DMS53 treated with DMSO at 0.1 percent for 48 hours (cell line): ENCODE measurements around the gene ARHGAP10.

Source experiments
- DNase-seq: peaks from one replicate; lab custom pipeline; 2025; ENCODE audit not compliant: unreplicated experiment; lab: John Stamatoyannopoulos, UW

Gene ARHGAP10

DNA sequence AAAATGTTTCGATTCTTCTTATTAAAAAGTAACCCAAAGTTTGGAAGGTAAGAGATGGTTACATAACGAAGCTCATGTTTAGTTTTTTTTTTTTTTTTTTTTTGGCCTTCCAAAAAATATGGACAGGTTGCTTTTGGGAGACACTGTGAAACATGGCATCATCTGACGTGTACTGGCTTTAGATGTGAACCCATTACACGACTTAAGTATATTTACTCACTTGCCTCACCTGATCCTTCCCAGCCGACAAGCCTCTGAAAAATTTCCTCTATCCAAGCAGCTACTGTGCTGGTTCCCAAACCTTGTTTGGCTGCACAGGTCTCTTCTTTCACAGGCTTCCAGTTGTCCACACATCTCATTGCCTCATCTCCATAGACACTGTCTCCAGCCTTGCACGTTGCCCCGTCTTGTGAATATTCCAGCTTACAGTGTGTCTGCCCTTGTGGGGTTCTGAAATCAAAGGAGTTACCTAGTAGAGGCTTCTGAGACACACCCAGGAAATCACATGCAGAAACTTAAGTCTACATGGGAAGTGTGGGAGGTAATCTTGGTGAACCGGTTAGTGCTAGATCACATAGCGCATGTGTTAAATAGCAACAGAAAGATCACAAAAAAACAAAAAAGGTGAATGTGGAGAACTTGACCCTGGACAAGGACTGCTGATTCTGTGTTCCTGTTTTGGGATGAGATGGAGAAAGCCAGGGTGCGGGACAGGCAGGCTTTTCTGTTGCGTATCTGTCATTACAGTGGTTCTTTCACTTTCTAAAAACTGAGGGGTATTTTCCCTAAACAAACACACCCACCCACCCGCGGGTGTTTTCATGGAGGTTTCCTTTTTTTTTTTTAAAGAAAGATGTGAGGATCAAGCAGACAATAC lies 328.6 kb downstream of the ARHGAP10 start:
- no peak for DNase-seq

DNA sequence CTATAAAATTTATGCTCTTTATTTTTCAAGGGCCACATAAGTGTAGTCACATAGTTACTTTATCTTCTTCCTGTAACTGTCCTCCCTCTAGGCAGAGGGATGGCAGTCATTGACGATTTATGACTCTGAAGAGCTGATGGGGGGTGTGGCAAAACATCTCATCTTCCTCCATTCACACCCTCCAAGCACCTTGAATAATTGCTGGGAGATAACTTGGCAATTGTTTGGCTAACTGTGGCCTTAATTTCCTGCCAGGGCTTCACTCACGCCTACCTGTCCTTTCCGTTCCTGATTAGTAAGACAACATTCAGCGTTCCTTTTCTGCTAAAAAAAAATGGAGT lies 329.2 kb downstream of the ARHGAP10 start:
- no peak for DNase-seq

DNA sequence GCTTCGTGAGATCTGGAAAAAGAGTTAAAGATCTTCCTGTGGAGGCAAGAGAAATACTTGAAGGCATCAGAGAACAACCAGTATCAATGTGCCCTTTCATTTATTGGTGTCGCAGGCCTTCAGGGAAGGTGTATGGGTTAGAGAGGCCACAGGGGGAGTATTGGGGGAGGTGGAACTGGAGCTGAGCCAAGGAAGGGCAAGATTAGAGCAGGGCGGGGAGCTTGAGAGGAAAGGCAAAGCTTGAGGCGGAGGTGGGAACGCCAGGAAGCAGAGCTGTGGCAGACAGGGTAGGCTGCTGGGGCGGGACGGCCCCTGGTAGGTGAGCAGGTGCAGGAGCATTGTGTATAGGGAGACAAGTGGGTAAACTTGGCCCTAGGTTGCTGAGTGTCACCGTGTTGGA lies 329.9 kb downstream of the ARHGAP10 start:
- peak; percentile 6 for DNase-seq

- no peak for DNase-seq
Measured at GRCh38 chr4:148062301-148062950, 330.5 kb downstream of the ARHGAP10 start.

DNA sequence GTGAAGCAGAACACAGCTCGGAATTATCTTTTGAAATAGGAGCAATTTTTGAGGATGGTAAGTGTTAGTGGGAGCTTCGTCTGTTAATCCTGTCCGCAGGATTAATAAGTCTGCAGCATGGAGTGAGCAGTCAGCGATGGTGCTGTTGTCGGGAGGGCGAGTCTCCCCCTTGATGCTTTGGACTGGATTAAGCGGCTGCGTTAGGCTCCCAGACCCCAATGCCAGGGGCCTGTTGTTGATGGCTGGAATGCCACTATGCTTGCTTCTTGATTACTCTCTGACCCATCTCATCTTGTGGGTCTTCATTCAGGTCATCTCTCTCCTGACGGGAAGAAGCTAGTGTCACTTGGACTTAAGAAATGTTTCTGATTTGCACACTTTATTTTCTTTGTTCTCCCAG lies 332.6 kb downstream of the ARHGAP10 start:
- DNase-seq: no peak

DNA sequence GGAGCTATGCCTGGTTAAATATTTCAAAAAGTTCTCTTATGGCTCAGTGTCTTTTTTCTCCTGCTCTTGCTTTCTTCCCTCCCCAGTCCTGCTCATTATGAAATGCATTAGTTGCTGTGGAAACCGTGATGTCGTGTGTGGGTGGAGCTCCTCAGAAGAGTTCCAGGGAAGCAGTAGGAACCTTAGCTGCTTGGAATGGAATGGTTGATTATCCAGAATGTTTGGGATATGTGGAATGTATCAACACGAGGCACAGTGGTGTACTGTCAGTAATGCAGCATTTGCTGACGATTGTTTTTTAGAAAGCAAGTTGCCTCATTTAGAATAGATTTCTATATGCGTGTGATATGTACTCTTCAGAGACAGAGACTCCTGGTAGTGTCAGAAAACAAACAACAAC lies 333.2 kb downstream of the ARHGAP10 start:
- DNase-seq: no peak

DNA sequence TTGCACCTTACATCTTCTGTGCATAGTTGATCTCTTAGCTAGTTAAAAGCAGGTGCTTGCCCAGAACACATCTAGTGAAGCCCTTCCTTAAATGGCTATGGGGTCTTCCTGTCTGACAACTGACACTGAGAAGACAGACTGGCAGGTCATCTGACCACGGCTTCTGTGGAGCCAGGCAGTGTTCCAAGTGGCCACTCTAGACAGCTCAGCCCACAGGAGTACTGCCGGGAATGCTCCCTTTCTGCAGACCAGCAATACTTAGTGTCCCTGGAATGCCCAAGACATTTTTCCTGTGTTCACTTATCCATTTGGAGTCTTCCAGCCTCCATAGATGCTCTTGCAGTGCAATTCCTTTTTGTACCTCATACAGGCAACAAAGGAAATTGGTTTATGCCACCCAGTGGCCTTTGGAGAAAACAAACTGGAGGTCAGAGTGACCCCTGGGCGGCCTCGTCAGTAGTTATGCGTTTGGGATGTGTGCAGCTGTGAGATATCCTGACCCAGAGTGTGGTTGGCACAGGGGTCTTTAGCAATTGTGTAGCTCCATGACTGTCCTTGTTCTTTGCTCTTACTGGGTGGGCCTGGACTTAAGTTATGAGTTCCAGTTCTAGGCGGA lies 335.5 kb downstream of the ARHGAP10 start:
- DNase-seq: no peak

GRCh38 chr4:148068065-148068911 lies 336.4 kb downstream of the ARHGAP10 start:
- DNase-seq: no peak

DNA sequence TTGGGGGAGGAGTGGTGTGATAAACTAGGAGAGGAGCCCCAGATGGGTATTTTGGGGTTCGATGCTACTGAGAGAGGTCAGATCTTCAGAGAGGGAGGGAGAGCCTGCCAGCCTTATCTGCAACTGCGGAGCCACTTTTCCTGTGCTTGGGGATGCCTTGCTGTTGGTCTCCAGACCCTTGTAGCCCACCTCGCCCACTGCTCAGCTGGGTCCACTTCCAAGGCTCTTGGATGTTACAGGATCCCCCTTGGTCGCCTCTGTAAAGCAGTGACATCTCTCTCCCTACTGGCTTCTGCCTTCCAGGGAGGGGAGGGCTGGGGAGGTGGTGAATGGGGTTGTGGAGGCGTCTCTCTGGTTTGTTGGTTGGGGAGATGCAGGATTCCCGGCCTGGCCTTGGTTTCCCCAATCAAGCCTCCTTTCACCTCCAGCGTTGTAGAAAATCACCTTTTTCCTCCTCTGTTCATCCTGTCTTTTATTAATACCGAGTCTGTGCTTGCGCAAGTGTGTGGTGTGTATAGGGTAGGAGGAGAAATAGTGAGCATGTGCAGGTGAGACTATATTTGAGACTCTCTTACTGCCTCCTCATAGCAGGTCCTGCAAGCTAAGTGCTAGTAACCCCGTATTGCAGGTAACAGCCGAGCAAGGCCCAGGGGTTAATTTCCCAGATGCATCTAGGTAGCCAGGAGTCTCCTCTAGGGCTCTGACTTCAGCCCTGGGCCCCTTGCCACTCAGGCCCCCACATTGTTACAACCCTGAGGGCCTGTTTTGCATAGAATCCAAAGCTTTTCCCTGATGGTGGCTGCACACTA lies 337.4 kb downstream of the ARHGAP10 start:
- DNase-seq: no peak

GRCh38 chr4:148069895-148070178 lies 337.9 kb downstream of the ARHGAP10 start:
- no peak for DNase-seq

DNA sequence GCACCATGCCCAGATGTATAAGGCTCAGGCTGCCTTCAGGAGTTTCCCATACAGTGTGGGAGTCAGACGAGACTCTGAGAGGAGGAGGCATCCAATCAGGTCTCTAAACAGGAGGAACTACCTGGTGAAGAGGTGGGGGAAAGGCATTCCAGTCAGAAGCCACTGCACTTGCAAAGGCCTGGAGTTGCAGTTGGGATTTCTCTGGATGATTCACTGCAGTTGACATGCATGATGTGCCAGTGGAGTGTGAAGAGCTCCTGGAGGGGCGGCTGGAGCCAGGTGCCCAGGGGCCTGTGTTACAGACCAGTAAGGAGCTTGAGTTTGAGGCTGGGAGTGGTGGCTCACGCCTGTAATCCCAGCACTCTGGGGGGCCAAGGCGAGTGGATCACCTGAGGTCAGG lies 339.1 kb downstream of the ARHGAP10 start:
- no peak for DNase-seq

DNA sequence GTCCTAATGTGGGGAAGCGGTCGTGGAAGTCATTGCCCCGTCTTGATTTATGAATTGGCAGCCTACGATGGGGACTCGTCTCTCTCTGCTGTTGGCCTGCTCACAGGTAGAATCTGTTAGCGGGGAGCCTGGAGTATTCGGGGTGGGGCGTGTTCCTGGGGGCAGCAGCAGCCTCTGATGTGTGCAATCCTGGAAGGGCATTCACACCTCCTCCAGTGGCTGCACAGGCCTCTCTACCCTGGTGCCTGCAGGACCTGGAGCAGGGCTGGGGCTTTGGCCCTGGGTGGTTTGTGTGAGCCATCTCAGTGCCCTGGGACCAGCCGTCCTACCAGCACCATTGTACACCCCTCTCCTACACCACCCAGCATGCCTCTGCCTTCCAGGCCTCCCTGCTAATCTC lies 340.9 kb downstream of the ARHGAP10 start:
- no peak for DNase-seq

GRCh38 chr4:148073349-148073748 lies 341.5 kb downstream of the ARHGAP10 start:
- no peak for DNase-seq

GRCh38 chr4:148074462-148074861 lies 342.6 kb downstream of the ARHGAP10 start:
- DNase-seq: no peak

DNA sequence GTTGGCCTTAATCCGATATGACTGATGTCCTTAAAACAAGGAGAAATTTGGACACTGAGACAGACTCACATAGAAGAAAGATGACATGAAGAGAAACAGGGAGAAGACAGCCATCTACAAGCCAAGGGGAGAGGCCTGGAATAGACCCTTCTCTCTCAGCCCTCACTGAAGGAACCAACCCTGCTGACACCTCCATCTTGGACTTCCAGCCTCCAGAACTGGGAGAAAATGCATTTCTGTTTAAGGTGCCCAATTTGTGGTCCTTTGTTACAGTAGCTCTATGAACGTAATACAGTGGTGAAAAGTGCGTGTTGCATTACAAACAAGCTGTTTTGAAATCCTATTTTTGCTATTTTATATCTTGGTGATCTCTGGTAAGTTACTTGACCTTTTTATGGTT lies 343.6 kb downstream of the ARHGAP10 start:
- no peak for DNase-seq

- DNase-seq: no peak
Measured at GRCh38 chr4:148076964-148077363, 345.1 kb downstream of the ARHGAP10 start.

DNA sequence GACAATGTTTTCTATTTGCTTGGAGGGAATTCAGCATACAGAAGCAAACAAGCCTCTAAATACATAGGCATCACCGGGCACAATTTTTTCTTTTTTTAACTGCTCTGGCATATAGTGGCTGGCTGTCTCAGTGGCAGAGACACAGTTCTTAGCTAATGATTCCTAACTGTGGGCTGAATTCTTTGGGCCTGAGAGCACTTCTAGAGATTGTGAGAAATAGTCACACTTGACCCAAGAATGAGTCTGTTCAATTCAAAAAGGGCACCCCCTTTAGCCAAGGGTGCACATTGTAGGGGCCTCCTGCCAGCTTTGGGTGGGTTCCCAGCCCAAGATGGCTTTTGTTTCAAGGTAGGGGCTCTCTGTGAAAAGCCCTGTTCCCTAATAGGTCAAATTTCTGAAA lies 345.7 kb downstream of the ARHGAP10 start:
- no peak for DNase-seq

GRCh38 chr4:148078061-148078460 lies 346.2 kb downstream of the ARHGAP10 start:
- DNase-seq: no peak

DNA sequence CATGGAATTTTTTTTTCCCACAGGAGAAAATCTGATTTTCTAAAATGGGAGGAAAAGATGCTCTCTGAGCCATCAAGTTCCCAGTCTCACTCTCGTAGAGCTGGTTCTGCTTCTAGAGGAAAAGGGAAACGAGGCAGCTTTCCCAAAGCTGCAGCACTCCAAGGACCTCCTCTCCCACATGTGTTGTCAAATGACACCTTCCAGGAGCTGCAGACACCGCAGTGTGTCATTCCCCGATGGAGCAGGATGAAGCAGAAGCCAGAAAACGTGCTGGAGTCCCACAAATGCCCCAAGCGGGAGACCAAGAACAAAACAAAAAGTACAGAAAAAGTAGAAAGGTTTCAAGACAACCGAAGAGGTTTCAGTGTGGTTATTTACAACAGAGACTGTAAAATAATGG lies 348.1 kb downstream of the ARHGAP10 start:
- no peak for DNase-seq

GRCh38 chr4:148081267-148081666 lies 349.4 kb downstream of the ARHGAP10 start:
- no peak for DNase-seq

- DNase-seq: no peak
Measured at GRCh38 chr4:148081745-148082144, 349.9 kb downstream of the ARHGAP10 start.
